Dedifferentiated amniotic fluid mesenchymal stem cell (primary cell): ENCODE measurements around the gene PSTPIP1.

Experiments
- DNase-seq: peaks from one replicate; pipeline ENCODE4 v3.0.0-alpha.2; 2016; ENCODE audit errors: extremely low spot score

The PSTPIP1 gene

DNA sequence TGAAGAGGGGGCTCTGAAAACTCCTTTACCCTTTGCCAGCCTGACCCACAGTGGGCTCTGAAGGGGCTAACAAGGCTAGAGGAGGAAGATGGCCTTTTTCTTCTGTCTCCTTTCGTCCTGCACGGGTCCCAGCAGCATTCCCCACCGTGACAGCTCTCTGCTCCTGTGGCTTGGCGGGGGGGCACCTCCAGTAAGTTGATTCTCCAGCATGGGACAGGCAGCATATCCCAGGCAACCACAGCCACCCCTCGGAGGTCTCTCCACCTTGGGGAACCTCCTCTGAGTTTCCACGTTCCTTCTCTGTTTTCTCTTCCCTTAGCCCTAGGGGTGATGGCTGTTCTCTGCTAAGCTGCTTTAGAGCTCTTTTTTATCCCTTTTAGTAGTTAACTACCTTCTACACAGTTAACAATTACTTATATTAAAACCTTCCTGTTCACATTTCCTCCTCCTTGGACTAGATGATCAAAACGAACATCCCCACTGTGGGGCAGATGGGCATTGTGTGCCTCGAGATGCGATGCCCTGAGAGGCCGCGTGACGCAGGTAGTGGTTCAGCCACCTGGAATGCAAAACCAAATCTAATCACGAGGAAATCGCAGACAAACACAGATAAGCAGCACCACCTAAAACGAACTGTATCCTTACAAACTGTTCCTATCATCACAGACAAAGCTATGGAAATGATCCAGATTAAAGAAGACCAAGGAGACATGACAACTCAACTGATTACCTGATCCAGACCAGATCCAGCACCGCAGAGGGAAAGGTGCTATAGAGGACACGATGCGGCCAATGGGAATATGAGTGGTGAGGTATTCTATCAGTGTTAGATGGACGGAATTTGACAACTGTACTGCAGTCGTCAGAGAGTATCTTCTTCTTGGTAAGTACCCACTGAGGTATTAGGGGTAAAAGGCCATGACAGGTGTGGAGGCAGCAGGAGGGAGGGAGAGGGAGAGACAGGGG is 48.3 kb downstream of the PSTPIP1 start:
- no peak for DNase-seq

DNA sequence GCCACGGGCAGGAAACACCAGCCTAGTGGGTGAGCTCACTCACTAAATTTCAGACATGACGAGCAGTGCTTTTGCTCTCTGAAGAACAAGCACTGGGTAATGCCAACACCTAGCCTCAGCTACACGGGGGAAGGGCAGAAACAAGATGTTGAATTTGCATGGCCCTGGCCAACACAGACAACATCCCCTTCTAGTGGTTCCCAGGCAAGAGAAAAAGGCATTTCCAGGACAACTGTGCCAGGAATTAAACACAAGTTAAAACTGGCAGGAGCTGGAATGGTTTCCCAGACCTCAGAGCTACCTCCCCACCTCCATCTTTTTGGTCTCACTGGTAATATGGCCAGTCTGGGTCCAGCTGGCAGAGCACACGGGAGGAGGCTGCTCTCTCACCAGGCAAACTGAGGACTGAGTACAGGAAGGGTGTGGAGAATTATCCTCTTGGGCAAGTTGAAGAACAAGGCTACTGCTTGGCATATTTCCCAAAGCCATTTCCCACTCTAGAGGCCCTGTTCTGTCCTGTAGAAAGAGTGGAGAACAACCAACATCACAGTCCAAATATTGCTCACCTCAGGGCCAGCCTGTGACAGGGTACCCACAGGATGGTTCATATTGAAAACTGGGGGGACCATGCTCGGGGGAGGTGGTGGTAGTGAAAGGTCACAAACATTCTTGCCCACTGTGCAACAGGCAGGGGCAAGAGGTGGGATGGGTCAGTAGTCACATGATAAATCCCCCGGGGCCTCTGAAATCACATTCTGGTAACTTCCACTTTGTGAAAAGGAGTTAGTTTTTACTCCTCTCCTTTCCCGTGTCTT is 49.5 kb downstream of the PSTPIP1 start:
- DNase-seq, result no peak

DNA sequence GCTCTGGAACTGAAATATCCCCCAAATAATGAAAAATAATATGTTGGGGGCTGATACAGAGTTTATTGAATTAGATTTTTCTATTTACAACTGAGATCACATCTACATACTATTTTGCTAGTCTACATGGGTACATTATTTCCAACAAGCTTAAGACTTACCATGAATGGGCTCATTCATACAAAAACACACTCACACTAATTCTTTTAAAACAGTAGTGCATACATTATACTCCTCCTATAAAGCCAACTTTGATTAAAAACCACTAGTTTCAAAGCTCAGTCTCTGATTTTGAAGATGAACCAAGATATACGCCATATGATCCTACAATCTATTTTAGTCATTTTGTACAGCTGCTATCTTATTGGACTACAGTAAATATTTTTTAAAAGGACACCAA is 51.1 kb downstream of the PSTPIP1 start:
- DNase-seq, result no peak

DNA sequence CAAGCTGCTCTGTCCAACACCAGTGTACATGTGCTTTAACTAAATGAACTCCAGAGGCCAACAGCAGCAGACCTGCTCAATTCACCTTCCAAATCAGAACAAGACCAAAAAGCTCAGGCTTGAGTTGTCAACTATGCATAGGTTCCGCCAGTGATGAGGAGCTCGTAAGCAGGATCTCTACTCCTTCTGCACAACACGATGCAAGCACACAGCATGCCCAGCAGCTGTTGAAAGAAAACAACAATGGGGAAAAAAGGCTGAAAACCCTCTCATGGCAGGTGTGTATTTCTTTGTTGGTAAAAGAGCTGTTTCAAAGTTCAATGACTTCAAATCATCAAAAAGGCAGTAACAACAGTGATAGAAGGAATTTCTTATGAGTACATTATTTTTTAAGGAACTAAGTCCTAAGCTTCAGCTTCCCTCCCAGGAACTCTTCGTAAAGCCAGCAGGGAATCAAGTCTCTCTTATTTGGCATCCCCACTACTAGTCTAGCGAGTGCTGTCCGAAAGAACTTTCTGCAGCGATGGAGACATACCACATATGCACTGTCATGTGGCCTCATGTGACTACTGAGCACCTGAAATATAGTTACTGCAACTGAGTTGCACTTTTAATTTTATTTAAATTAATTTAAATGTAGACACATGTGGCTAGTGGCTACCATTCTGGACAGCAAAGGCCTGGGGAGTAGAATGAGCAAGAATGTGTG is 51.9 kb downstream of the PSTPIP1 start:
- no peak for DNase-seq

DNA sequence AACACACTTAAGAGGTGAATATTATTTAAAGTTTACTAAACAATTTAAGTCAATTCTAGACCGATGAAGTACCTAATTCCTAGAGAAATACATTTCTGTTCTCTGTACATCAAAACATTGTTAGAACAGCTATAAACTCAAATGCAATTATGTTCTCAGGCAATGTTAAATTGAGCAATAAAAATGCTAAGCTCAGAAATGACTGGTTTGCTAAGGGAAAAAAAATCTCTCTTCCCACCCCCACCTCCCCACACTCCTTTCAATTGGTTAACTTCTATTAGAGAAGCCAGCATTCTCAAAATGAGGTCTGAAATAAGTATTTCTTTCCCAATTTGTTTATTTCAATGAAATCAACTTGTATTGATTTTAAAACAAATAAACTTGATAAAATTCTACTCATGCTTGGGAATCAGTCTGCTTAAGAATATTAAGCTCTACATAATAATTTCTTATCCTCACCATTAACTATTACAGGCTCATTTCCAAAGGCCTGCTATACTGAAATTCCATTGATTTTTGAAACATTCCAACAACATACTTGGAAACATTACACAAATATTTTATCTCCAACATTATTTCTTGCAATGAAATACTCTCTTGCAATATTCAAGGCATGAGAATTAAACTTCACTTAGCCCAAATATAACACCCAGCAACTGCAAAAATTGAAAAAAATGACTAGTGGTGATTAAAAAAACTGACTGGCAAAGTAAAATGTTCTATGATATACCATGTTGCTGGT is 53.4 kb downstream of the PSTPIP1 start:
- no peak for DNase-seq

DNA sequence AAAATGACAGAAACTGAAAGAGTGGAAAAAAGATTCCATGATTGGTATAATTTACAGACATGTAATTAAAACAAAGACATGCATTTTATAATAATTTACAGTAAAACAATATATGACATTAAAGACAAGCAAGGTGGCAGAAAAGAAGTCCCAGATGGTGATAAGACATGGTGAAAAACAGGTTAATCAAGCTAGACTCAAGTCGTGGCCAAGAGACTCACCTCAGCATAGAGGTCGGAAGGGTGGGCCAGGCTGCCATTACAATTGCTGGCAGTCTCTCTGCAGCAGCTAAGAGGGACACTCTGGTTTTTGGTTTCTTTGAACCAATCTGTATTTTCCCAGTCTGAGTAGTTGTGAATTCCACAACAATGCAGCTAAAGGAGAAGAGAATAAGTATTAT is 57.6 kb downstream of the PSTPIP1 start:
- no peak for DNase-seq

DNA sequence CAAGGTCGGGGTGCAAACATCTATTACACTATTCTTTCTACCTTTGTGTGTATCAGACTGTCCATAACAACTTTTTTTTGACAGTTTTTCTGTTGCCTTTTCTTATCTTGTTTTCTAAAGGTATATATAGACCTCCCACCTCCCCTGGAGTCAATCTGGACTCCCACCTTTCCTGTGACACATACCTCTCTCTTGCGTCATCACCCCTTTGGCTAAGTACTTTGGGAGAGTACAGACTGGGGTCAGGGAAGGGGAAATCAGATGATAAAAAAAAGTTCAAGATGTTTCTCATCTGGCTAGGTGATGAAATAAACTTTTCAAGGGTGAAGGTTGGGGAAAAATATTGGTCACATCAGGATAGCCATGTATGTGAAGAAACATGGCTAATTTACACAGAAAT is 58.8 kb downstream of the PSTPIP1 start:
- DNase-seq, result no peak

DNA sequence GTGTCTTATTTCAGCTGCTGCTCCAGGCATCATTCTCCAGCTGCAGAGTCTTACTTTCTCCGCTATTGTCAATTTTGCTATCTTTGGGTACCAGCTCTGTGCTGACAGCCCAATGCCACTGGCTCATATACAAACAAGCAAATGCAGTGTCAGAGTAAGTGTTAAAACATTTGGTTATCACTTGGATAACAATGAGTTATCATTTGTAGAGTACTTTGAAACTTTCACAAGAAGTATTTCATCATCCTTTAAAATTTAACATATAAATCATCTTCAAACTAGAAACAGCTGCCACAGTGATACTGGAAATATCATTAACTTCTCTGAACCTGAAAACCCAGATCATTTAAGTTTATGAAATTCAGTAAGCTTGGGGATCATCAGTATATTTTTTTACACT is 62.1 kb downstream of the PSTPIP1 start:
- DNase-seq, result no peak

DNA sequence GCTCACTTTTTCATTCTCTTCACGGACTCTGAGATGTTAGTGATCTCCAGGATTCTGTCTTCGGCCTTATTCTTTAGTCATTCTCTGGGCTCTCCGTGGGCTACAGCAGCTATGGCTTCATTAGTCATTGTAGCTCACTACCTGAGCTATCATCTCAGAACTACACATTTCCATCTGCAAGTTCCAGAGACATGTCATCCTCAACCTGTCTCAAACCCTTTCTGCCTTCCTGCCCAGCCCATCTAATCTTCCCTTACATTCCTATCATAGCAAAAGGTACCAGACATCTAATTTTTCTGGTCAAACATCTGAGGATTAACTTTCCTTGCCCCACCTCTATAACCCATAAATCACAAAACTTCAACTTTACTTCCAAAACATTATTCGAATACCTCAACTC is 62.8 kb downstream of the PSTPIP1 start:
- no peak for DNase-seq

DNA sequence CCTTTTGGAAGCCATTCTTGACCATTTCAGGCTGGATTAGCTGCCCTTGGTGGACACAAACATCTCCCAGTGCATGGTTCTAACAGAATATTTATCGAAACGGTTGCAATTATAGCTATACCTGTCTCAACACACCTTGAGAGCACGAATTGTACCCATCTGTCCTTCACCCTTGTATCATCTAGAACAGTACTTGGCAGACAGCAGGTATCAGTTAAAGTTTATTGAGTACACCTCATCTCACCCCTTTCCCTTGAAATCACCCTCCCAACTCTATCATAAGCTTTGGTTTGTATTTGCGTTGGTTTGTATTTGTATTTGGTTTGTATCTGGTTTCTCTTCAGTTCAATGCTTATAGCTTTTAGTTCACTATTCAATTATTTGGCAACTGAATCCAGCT is 63.5 kb downstream of the PSTPIP1 start:
- DNase-seq, result no peak

DNA sequence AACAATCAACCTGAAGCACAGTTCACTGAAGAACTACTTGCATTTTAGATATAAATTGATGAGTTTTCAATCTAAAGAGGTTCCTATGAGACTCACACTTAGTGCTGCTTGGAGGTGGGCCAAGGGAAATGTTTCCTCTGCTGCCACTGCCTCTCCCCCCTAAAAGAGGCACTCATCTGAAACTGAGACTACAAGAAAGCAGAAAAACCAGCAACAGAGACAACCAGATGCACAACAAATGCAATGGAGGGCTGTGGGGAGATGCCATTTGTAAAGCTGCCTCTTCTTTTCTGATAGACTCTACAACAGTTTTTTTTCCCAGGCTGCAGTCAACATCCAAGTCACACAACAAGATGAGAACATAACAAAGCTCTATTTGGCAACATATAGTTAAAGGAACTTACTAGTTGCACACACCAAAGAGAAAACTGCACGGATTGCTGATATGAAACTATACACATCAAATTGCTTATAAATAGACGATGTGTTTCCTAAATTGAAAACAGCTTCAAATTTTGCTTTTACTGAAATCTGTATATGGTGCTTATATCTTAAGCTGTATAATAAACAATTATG is 64.9 kb downstream of the PSTPIP1 start:
- peak; percentile 35 for DNase-seq

DNA sequence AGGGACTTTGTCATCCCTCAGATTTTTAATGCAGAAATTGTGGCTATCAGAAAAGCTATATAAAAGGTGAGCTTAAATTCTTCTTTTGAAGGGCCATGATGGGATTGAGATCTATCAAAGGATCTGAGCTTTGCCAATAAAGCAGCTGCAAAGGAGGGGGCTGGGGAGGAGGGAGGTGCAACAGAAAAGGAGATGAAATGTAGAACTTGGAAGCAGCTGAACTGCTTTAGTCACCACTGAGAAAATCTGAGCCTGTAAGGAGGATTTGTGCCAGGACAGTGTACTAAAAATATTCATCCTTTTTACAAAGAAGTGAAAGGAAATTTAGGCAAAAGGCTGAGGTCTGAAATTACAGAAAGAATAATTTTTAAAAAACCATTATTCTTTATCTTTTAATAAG is 65.6 kb downstream of the PSTPIP1 start:
- DNase-seq, result no peak

DNA sequence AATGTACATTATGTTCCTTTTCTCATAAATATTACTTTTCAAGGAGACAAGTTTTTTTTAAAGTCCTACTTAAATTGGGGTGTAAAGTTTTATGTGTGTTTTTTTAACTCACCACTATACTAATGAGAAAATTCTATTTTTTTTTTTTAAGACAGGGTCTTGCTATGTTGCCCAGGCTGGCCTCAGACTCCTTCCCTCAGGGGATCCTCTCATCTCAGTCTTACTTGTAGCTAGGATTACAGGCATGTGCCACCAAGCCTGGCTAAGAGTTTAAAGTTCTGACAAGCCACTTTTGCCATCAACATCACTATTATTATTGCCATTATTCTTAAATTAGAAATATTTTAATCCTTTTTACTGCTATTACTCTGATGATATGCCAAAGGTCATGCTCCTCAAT is 68.3 kb downstream of the PSTPIP1 start:
- no peak for DNase-seq

DNA sequence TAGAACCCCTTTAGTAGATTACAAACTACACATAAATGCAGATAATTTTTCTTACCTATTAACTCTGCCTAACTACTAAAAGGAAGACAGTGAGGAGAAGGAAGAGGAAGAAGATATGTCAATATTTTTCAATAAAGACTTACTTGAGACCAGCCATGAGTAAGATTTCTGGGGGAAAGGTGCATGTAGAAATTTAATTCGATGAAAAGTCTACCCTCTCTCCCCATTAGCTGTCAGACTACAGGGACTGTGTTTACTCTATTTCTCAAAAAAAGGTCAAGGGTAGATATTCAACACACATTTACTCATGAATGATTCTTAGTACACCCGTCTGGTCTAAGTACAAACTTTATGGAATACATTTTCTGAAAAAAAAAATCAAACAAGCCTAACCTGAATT is 69.1 kb downstream of the PSTPIP1 start:
- DNase-seq, result no peak

DNA sequence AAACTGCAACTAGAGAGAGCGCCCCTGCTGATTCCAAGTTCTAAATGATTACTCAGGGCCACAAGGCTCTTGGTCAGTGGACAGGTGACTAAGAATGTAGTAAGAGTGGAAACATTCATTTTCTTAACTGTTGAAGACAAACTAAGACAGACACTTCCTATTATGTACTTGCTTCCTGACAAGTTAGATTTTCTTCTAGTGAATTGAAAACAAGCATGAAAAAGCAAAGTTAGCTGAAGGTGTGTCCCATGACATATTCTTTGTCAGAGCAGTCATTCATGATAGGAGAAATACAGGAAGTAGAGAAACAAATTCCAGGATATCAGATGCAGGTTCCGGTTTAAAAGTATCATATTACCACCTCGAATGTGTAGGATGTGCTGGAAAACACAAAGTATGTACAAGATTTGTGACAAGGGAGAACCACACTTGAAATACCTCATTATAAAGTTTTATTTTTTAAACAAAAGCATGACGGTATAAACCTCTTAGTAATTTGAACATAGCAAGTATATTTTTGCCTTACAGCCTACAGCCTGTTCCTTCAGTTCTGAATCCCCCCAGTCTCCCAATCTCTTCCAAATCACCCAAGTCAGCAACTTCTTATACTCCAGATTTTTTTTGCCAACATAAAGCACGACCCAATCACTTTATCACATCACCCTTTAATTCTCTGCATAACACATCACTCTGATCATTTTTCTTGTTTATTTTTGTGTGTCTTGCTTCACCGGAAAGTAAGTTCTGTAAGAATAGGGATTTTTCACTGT is 69.8 kb downstream of the PSTPIP1 start:
- DNase-seq, result no peak

DNA sequence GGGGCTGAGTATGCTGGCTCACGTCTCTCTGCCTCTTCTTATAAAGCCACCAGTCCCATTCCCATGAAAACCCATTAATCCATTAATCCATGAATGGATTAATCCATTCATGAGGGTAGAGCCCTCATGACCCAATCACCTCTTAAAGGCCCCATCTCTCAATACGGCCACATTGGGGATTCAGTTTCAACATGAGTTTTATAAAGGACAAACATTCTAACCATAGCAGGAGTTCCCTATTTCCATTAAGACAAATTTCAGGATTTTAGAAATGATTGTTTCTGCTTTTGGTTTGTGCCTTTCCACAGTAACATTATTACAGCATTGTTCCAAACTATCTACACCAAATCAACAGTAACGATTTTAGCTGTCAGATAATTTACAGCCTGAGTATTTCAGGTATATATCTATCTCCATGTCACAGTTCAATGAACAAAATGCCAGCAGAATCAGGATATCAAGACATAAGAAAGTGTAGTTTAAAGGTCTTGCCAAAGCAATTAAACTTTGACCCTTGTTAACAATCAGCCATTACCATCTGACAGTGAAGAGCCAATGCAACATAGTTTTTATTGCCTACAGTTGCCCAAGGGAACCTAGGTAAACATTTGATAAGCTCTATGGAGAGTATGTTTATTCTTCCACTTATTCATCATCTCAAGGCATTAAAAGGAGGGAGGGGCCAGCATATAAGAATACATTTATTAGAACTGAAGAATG is 72.2 kb downstream of the PSTPIP1 start:
- no peak for DNase-seq

DNA sequence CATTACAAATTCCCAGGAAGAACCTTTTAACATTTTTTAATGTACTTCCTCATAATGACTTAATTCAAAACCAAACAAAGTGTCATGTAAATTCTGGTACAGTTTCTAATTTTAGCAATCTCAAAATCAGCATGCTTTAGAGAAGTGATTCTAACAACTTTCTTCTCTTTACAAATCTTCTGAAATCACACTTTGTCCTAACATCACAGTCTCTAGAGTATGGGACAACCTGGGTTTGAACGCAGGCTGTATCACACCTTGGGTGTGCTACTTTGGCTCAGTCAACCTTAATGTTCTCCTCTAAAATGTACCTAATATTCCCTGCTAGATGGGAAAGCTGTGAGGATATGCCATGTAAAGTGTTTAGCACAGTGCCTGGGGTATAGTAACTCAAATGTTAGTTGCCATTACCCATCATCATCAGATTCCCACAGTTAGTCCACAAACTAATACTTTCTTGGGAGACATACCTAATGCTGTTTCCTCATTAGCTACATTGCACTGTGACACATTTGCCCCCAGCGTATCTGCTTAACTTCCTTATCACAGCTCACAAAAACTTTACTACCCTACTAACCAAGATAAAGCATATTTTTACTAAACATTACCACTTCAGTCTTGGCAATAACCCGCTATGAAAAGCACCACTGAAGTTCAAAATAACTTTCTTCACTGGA is 72.9 kb downstream of the PSTPIP1 start:
- no peak for DNase-seq

DNA sequence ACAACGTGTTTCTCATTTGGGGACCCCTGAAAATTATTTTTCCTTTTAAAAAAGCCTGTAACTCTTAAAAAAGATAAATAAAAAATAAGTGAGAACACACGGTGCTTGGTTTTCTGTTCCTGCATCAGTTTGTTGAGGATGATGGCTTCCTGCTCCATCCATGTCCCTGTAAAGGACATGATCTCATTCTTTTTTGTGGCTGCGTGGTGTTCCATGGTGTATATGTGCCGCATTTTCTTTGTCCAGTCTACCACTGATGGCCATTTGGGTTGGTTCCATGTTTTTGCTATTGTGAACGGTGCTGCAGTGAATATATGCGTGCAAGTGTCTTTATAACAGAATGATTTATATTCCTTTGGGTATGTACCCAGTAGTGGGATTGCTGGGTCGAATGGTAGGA is 73.7 kb downstream of the PSTPIP1 start:
- DNase-seq, result no peak

DNA sequence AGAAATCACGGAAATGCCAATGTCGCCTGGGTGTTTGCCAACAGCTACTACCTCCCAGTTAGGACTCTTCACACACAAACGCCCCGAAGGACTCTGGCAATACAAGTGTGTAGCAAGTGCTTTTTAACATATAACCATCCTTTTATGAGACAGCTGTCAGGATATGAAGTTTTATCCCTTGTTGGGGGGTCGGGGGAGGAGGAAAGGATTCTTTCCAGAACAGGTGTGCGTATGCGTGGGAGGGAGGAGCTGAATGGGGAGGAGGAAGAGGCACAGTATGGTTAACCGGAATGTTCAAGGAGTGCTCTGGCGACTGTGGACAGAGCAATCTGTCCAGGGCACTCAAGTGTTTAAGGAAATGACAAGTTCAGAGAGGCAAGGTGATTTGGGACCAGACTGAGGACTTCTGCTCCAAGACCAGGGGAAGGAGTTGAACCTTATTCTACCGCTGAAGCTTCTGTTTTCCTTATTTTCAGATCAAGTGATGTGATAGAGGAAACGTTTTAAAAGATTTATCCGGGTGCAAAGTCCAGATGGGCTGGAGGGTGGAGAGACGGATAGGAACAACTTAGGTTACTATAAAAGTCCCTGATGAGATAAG is 74.7 kb downstream of the PSTPIP1 start:
- no peak for DNase-seq
